IMR-90 (cell line): ENCODE data around the gene EFHC1. TPM values are rescaled to one million over a fixed set of nuclear protein-coding genes. Genes with fewer than 3 reads are reported as not detected.

ENCODE experiments used
- ATAC-seq: fragments of 200-7000 bp; cut with Tn5 transposase; 2 replicates; pipeline ENCODE4 v1.9.1; 2020; ENCODE audit warnings: low read depth, mild to moderate bottlenecking, moderate library complexity
- BruUV-seq: library from RNA; stranded (reverse); fragments of 400-500 nt; replicated peaks from 2 replicates; lab custom pipeline; 2021; lab: Mats Ljungman, UMichigan
- CTCF ChIA-PET: fragments of 300-600 bp; formaldehyde crosslinking; extraction: SDS; loops from one replicate; lab custom pipeline; 2021; ENCODE audit warnings: antibody characterized with exemption; lab: Yijun Ruan, JAX
- POLR2A ChIA-PET: fragments of 300-600 bp; sonication (Branson Sonifier 250); formaldehyde crosslinking; loops from one replicate; lab custom pipeline; 2022; ENCODE audit warnings: antibody characterized with exemption; ENCODE audit not compliant: unreplicated experiment; lab: Charles Lee
- DNase-seq: peaks from one replicate; pipeline ENCODE4 v3.0.0; 2013
- H2AFZ ChIP-seq: replicated peaks from 2 replicates; pipeline ENCODE3; 2013; ENCODE audit warnings: low read length, mild to moderate bottlenecking; ENCODE audit not compliant: poor library complexity
- H2AK5ac ChIP-seq: 2 replicates; pipeline ENCODE4 v1.6.1; 2013; ENCODE audit warnings: low read depth, low read length, inconsistent platforms
- H2AK9ac ChIP-seq: replicated peaks from 2 replicates; pipeline ENCODE3; 2013; ENCODE audit warnings: mild to moderate bottlenecking, low read depth, low read length, moderate library complexity; ENCODE audit not compliant: poor library complexity
- H2BK120ac ChIP-seq: 2 replicates; pipeline ENCODE4 v1.6.1; 2013; ENCODE audit warnings: low read depth, low read length, inconsistent platforms
- H2BK15ac ChIP-seq: 3 replicates; pipeline ENCODE4 v1.6.1; 2013; ENCODE audit warnings: low read depth, low read length, inconsistent platforms
- H2BK20ac ChIP-seq: 2 replicates; pipeline ENCODE4 v1.6.1; 2013; ENCODE audit warnings: low read depth, mild to moderate bottlenecking, inconsistent platforms, low read length, moderate library complexity
- H2BK5ac ChIP-seq: 2 replicates; pipeline ENCODE4 v1.6.1; 2013; ENCODE audit warnings: mild to moderate bottlenecking, low read depth, low read length, inconsistent platforms; ENCODE audit not compliant: poor library complexity, severe bottlenecking
- H3K14ac ChIP-seq: replicated peaks from 2 replicates; pipeline ENCODE4 v1.6.1; 2013; ENCODE audit warnings: low read depth, low read length, inconsistent platforms
- H3K18ac ChIP-seq: 2 replicates; pipeline ENCODE4 v1.6.1; 2013; ENCODE audit warnings: low read depth, low read length, control low read depth
- H3K23ac ChIP-seq: 2 replicates; pipeline ENCODE4 v1.6.1; 2013; ENCODE audit warnings: low read depth, low read length, inconsistent platforms
- H3K27ac ChIP-seq: 2 replicates; pipeline ENCODE4 v1.5.1; 2013; ENCODE audit warnings: mild to moderate bottlenecking, control low read depth, low read length; ENCODE audit not compliant: insufficient read depth
- H3K27me3 ChIP-seq: 2 replicates; pipeline ENCODE4 v1.6.1; 2013; ENCODE audit warnings: low read length; ENCODE audit not compliant: control insufficient read depth, insufficient read depth
- H3K36me3 ChIP-seq: 2 replicates; pipeline ENCODE4 v1.6.1; 2013; ENCODE audit warnings: low read length, mixed read lengths; ENCODE audit not compliant: control insufficient read depth, insufficient read depth
- H3K4ac ChIP-seq: 2 replicates; pipeline ENCODE4 v1.6.1; 2013; ENCODE audit warnings: low read depth, low read length, inconsistent platforms
- H3K4me1 ChIP-seq: 2 replicates; pipeline ENCODE4 v1.6.1; 2013; ENCODE audit warnings: low read length, mixed read lengths; ENCODE audit not compliant: control insufficient read depth, insufficient read depth
- H3K4me2 ChIP-seq: 2 replicates; pipeline ENCODE4 v1.6.1; 2013; ENCODE audit warnings: low read depth, mild to moderate bottlenecking, control low read depth, low read length, moderate library complexity
- H3K4me3 ChIP-seq: 2 replicates; pipeline ENCODE4 v1.5.1; 2013; ENCODE audit warnings: low read depth, mild to moderate bottlenecking, control low read depth, low read length, moderate library complexity; ENCODE audit not compliant: insufficient read depth
- H3K56ac ChIP-seq: 2 replicates; pipeline ENCODE4 v1.6.1; 2013; ENCODE audit warnings: low read length, inconsistent platforms; ENCODE audit not compliant: insufficient read depth; ENCODE audit errors: extremely low read depth
- H3K79me1 ChIP-seq, 2 experiments: 2 replicates each; pipeline ENCODE4 v1.6.1; 2013; ENCODE audit warnings: low read length in 2 of 2, inconsistent platforms in 1 of 2, low read depth in 1 of 2
- H3K9ac ChIP-seq: 2 replicates; pipeline ENCODE4 v1.6.1; 2013; ENCODE audit warnings: low read depth, low read length, control low read depth
- H3K9me1 ChIP-seq: 2 replicates; pipeline ENCODE4 v1.6.1; 2013; ENCODE audit warnings: low read length, inconsistent platforms; ENCODE audit not compliant: insufficient read depth
- H3K9me3 ChIP-seq: 2 replicates; pipeline ENCODE4 v1.6.1; 2013; ENCODE audit warnings: low read length; ENCODE audit not compliant: control insufficient read depth, insufficient read depth
- H4K20me1 ChIP-seq: 2 replicates; pipeline ENCODE4 v1.6.1; 2013; ENCODE audit warnings: low read length, inconsistent platforms; ENCODE audit not compliant: insufficient read depth
- H4K5ac ChIP-seq: 2 replicates; pipeline ENCODE4 v1.6.1; 2013; ENCODE audit warnings: mild to moderate bottlenecking, low read depth, low read length, control low read depth
- H4K8ac ChIP-seq, 2 experiments: 2 replicates each; pipeline ENCODE4 v1.6.1; 2013; ENCODE audit warnings: low read depth in 2 of 2, low read length in 2 of 2, control low read depth in 1 of 2, inconsistent platforms in 1 of 2
- H4K91ac ChIP-seq: 2 replicates; pipeline ENCODE4 v1.6.1; 2013; ENCODE audit warnings: low read depth, low read length, inconsistent platforms; ENCODE audit not compliant: insufficient read depth
- BHLHE40 ChIP-seq: fragments of 150-350 bp; IDR thresholded peaks from 2 replicates; pipeline ENCODE4 v1.6.1; 2016; ENCODE audit warnings: mild to moderate bottlenecking, low read depth, low read length
- CHD1 ChIP-seq: IDR thresholded peaks from 2 replicates; pipeline ENCODE4 v1.6.1; 2012; ENCODE audit warnings: low read depth, low read length, improper control_type of control experiment
- MAZ ChIP-seq: IDR thresholded peaks from 2 replicates; pipeline ENCODE4 v1.6.1; 2012; ENCODE audit warnings: low read depth, mild to moderate bottlenecking, low read length, improper control_type of control experiment, moderate library complexity, borderline replicate concordance
- POLR2A ChIP-seq: IDR thresholded peaks from 2 replicates; pipeline ENCODE4 v1.6.1; 2012; ENCODE audit warnings: mild to moderate bottlenecking, low read depth, low read length
- RCOR1 ChIP-seq: IDR thresholded peaks from 2 replicates; pipeline ENCODE4 v1.6.1; 2012; ENCODE audit warnings: mild to moderate bottlenecking, low read length, improper control_type of control experiment; ENCODE audit not compliant: insufficient replicate concordance
- SMC3 ChIP-seq: fragments of 150-350 bp; IDR thresholded peaks from 2 replicates; pipeline ENCODE4 v1.6.1; 2016; ENCODE audit warnings: low read depth, mild to moderate bottlenecking, antibody characterized with exemption, low read length, moderate library complexity
- USF2 ChIP-seq: fragments of 150-350 bp; IDR thresholded peaks from 2 replicates; pipeline ENCODE4 v1.6.1; 2017; ENCODE audit warnings: mild to moderate bottlenecking, antibody characterized with exemption, low read length, low read depth
- WGBS, 2 experiments: methylation state at CpG; one replicate each; pipeline versions ENCODE4 v1.1.5 to v1.1.7; 2013; ENCODE audit warnings: missing lambda C conversion rate in 2 of 2; ENCODE audit not compliant: insufficient read length in 1 of 2; ENCODE audit errors: extremely low coverage in 2 of 2; 5-methylcytosine and 5-hydroxymethylcytosine counted together
- dilution Hi-C: fragments of 300-500 bp; cut with HindIII; formaldehyde crosslinking; loops from one replicate; pipeline ENCODE4 v1.14.3; 2018; ENCODE audit warnings: low sequenced_read_pairs; ENCODE audit not compliant: unreplicated experiment
- in situ Hi-C: fragments of 300-500 bp; cut with MboI; formaldehyde crosslinking; loops from 3 replicates; pipeline ENCODE4 v1.14.3; 2019; ENCODE audit warnings: low sequenced_read_pairs, inconsistent platforms, mixed read lengths
- intact Hi-C: fragments of 100-400 bp; cut with micrococcal nuclease; formaldehyde crosslinking; loops from 2 replicates; pipeline ENCODE4 v1.10.0; 2022
- polyA plus RNA-seq, 3 experiments: library from polyadenylated mRNA; depleted of rRNA; stranded (reverse); fragments of >200 nt; gene quantifications; 2 replicates each; pipeline ENCODE4 v1.2.3, GENCODE V29; 2012; ENCODE audit warnings: low replicate concordance in 1 of 3
- total RNA-seq: library from RNA; depleted of rRNA; stranded (reverse); fragments of >200 nt; gene quantifications from 2 replicates; pipeline ENCODE4 v1.2.3, GENCODE V29; 2012

The EFHC1 gene
- total and polyA plus RNA-seq, 2 of the 4 experiments (the other 2 are of a cell fraction), result 14.0 to 23.0 TPM

GRCh38 chr6:52531834-52532233, 111.7 kb downstream of the EFHC1 start:
- H3K4ac ChIP-seq, result peak overlapping the region; percentile 90
- no peaks in the 10 kb centered on the region for H3K9me3 ChIP-seq
- H3K18ac ChIP-seq, result peak overlapping the region; percentile 88
- peak overlapping the region; percentile 65 for H4K5ac ChIP-seq
- peak overlapping the region; percentile 79 for H3K27ac ChIP-seq
- peaks cover 54% of the 10 kb centered on the region for H3K9me1 ChIP-seq
- TF ChIP-seq SMC3, result no peak
- TF ChIP-seq POLR2A, result no peak
- TF ChIP-seq BHLHE40, result no peak
- TF ChIP-seq CHD1, result no peak
- TF ChIP-seq USF2, result no peak
- no peak for TF ChIP-seq MAZ
- no peak for TF ChIP-seq RCOR1
- H3K36me3 ChIP-seq, result peaks cover 38% of the 10 kb centered on the region
- H3K4me3 ChIP-seq, result no peak overlapping the region
- dilution Hi-C loops, result no loop called here
- no peak for ATAC-seq
- peak overlapping the region; percentile 16; the same call in 1 of the 2 replicates for H3K9ac ChIP-seq
- intact Hi-C loops, result no loop called here
- WGBS, 2 experiments, result no CpG with 5 or more reads among the region's 1 CpG
- no peak overlapping the region for H3K4me2 ChIP-seq
- BruUV-seq, result no TSS peak
- CTCF ChIA-PET, result interaction anchor here (0.9 kb wide), 1 partner anchor 115 kb away, joined by 3 read pairs; no protein-coding TSS in a partner anchor
- H3K4me1 ChIP-seq, result peaks cover 23% of the 10 kb centered on the region
- in situ Hi-C loops, result no loop called here
- POLR2A ChIA-PET, result no interaction called here
- H2AK9ac ChIP-seq, result no peak overlapping the region
- H2BK20ac ChIP-seq, result peak overlapping the region; percentile 85
- peak overlapping the region; percentile 94 for H3K23ac ChIP-seq
- peak overlapping the region; percentile 41 for H2AK5ac ChIP-seq
- peak overlapping the region; percentile 67 for H2BK5ac ChIP-seq
- H4K91ac ChIP-seq, result peak overlapping the region; percentile 72
- H2AFZ ChIP-seq, result no peak overlapping the region
- no peaks in the 10 kb centered on the region for H4K20me1 ChIP-seq
- H3K14ac ChIP-seq, result peak overlapping the region; percentile 94
- H2BK15ac ChIP-seq, result peak overlapping the region; percentile 79; the same call in 2 of the 3 replicates
- H3K27me3 ChIP-seq, result no peaks in the 10 kb centered on the region
- H3K56ac ChIP-seq, result peak overlapping the region; percentile 22; the same call in 1 of the 2 replicates
- H3K79me1 ChIP-seq, result peaks cover 33 to 85% of the 10 kb centered on the region in 2 experiments
- no peak for DNase-seq
- H4K8ac ChIP-seq, result peak overlapping the region; percentile 30 to 78; a peak in 3 of 4 replicates
- H2BK120ac ChIP-seq, result peak overlapping the region; percentile 91
